Esophagus squamous epithelium (tissue), 4 donors: ENCODE measurements around the gene PHF23.

Experiments
- POLR2A ChIP-seq, 4 donors: fragments of 450-650 bp; IDR thresholded peaks; one replicate each; pipeline ENCODE4 v1.6.1; 2017; ENCODE audit warnings: antibody characterized with exemption in 4 of 4, mild to moderate bottlenecking in 4 of 4, moderate library complexity in 3 of 4
- TF ChIP-seq, protein P1 (sequence below), 6 experiments: fragments of 450-650 bp in 4 of 6; fragments of 200-600 bp in 2 of 6; sonication (generic) in 2 of 6; IDR thresholded peaks; one replicate each; pipeline ENCODE4 v1.5.1; 2016 to 2019; ENCODE audit warnings: antibody characterized with exemption in 6 of 6, mild to moderate bottlenecking in 4 of 6, moderate library complexity in 4 of 6

- TF ChIP-seq, protein P1, sequence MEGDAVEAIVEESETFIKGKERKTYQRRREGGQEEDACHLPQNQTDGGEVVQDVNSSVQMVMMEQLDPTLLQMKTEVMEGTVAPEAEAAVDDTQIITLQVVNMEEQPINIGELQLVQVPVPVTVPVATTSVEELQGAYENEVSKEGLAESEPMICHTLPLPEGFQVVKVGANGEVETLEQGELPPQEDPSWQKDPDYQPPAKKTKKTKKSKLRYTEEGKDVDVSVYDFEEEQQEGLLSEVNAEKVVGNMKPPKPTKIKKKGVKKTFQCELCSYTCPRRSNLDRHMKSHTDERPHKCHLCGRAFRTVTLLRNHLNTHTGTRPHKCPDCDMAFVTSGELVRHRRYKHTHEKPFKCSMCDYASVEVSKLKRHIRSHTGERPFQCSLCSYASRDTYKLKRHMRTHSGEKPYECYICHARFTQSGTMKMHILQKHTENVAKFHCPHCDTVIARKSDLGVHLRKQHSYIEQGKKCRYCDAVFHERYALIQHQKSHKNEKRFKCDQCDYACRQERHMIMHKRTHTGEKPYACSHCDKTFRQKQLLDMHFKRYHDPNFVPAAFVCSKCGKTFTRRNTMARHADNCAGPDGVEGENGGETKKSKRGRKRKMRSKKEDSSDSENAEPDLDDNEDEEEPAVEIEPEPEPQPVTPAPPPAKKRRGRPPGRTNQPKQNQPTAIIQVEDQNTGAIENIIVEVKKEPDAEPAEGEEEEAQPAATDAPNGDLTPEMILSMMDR (IDR thresholded peaks at IDR 0.05), result no peak
- no peak for TF ChIP-seq POLR2A (IDR thresholded peaks at IDR 0.05)
Observed at GRCh38 chr17:7261379-7262191, 22.3 kb upstream of the PHF23 start.
